ENCODE data around the gene GPR160. TPM values are rescaled to one million over a fixed set of nuclear protein-coding genes. Genes with fewer than 3 reads are reported as not detected.

GPR160 gene
- total and polyA plus RNA-seq, 4 donors: 0.99 to 7.2 (median 1.7) TPM

DNA sequence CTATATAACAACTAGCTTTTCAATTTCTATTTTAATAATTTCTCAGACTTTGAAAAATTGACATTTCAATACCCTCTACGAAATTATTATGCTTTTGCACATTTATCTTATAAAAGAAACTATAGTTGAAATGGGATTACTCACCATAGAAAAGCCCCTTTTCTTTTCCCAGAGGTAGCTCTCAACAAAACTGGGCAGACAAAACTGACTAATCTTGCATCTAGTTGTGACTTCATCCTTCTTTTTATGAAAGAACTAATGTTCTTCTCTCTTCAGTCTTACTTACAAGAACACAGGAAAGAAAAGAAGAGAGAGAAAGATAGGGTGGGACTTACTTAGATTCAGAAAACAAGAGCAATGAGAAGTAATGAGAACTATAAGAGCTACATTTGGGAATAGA is 61.0 kb downstream of the GPR160 start (continued):
- TF ChIP-seq, protein P1, sequence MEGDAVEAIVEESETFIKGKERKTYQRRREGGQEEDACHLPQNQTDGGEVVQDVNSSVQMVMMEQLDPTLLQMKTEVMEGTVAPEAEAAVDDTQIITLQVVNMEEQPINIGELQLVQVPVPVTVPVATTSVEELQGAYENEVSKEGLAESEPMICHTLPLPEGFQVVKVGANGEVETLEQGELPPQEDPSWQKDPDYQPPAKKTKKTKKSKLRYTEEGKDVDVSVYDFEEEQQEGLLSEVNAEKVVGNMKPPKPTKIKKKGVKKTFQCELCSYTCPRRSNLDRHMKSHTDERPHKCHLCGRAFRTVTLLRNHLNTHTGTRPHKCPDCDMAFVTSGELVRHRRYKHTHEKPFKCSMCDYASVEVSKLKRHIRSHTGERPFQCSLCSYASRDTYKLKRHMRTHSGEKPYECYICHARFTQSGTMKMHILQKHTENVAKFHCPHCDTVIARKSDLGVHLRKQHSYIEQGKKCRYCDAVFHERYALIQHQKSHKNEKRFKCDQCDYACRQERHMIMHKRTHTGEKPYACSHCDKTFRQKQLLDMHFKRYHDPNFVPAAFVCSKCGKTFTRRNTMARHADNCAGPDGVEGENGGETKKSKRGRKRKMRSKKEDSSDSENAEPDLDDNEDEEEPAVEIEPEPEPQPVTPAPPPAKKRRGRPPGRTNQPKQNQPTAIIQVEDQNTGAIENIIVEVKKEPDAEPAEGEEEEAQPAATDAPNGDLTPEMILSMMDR (IDR thresholded peaks at IDR 0.05; ENCODE audit: low read depth, low read length, missing input control): no peak
- TF ChIP-seq YY1 (IDR thresholded peaks at IDR 0.05) (no peak), HNF4A (conservative IDR thresholded peaks at IDR 0.05) (no peak), TAF1 (conservative IDR thresholded peaks at IDR 0.05) (no peak), EGR1 (IDR thresholded peaks at IDR 0.05; ENCODE audit: low read depth in 2 of 2) (no peak), JUND (IDR thresholded peaks at IDR 0.05) (no peak), GABPA (IDR thresholded peaks at IDR 0.05 in 1 of 2, conservative IDR thresholded peaks at IDR 0.05 in 1 of 2) (no peak), HNF4G (IDR thresholded peaks at IDR 0.05) (no peak), RAD21 (IDR thresholded peaks at IDR 0.05) (no peak)
- TF ChIP-seq, protein P2, sequence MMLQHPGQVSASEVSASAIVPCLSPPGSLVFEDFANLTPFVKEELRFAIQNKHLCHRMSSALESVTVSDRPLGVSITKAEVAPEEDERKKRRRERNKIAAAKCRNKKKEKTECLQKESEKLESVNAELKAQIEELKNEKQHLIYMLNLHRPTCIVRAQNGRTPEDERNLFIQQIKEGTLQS (IDR thresholded peaks at IDR 0.05): no peak

DNA sequence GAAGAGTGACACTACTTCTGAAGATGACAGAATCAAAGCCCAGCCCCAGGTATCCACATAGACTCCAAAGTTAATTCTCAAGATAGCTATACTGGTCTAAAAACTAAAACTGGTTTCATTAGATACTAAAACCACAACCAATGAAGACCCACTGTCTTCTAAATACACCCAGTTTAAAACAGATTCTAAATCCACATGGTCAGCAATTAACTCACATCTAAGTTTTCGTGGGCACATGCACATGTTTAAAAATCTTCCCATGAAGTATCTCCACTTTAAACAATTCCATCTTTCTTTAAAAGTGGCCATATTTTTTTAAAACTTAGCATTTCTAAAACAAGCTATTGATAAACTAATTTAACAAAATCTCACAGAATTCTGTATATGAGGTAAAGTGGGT is 63.1 kb downstream of the GPR160 start:
- TF ChIP-seq, protein P1 (IDR thresholded peaks at IDR 0.05; ENCODE audit: low read depth, low read length, missing input control): no peak
- TF ChIP-seq, protein P3, sequence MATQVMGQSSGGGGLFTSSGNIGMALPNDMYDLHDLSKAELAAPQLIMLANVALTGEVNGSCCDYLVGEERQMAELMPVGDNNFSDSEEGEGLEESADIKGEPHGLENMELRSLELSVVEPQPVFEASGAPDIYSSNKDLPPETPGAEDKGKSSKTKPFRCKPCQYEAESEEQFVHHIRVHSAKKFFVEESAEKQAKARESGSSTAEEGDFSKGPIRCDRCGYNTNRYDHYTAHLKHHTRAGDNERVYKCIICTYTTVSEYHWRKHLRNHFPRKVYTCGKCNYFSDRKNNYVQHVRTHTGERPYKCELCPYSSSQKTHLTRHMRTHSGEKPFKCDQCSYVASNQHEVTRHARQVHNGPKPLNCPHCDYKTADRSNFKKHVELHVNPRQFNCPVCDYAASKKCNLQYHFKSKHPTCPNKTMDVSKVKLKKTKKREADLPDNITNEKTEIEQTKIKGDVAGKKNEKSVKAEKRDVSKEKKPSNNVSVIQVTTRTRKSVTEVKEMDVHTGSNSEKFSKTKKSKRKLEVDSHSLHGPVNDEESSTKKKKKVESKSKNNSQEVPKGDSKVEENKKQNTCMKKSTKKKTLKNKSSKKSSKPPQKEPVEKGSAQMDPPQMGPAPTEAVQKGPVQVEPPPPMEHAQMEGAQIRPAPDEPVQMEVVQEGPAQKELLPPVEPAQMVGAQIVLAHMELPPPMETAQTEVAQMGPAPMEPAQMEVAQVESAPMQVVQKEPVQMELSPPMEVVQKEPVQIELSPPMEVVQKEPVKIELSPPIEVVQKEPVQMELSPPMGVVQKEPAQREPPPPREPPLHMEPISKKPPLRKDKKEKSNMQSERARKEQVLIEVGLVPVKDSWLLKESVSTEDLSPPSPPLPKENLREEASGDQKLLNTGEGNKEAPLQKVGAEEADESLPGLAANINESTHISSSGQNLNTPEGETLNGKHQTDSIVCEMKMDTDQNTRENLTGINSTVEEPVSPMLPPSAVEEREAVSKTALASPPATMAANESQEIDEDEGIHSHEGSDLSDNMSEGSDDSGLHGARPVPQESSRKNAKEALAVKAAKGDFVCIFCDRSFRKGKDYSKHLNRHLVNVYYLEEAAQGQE (IDR thresholded peaks at IDR 0.05): no peak
- TF ChIP-seq JUND (IDR thresholded peaks at IDR 0.05) (no peak), EGR1 (IDR thresholded peaks at IDR 0.05; ENCODE audit: low read depth in 2 of 2) (no peak), SP1 (IDR thresholded peaks at IDR 0.05) (no peak)
- Histone ChIP-seq H3K9ac (ENCODE audit: low read depth in 1 of 2, low read length in 2 of 2) (no peak overlapping the region), H3K27ac (ENCODE audit: low read depth in 1 of 2, low read length in 2 of 2) (no peak overlapping the region), H3K36me3 (ENCODE audit: control insufficient read depth in 4 of 4, insufficient read depth in 3 of 4, low read depth in 1 of 4, low read length in 3 of 4) (peaks cover 9 to 77% (median 42%) of the 10 kb centered on the region in 4 donors), H3K27me3 (ENCODE audit: control insufficient read depth in 4 of 4, insufficient read depth in 4 of 4, low read length in 3 of 4) (no peaks in the 10 kb centered on the region), H3K4me3 (ENCODE audit: low read depth in 1 of 3, low read length in 3 of 3) (no peak overlapping the region), H3K4me1 (ENCODE audit: control insufficient read depth in 4 of 4, insufficient read depth in 4 of 4, low read length in 3 of 4) (no peaks in the 10 kb centered on the region), H3K9me3 (ENCODE audit: control insufficient read depth in 4 of 4, low read length in 3 of 4) (no peaks in the 10 kb centered on the region)
- WGBS: 94% methylated on average over 1 of the region's 1 CpG
- DNase-seq (ENCODE audit: low spot score): no peak

DNA sequence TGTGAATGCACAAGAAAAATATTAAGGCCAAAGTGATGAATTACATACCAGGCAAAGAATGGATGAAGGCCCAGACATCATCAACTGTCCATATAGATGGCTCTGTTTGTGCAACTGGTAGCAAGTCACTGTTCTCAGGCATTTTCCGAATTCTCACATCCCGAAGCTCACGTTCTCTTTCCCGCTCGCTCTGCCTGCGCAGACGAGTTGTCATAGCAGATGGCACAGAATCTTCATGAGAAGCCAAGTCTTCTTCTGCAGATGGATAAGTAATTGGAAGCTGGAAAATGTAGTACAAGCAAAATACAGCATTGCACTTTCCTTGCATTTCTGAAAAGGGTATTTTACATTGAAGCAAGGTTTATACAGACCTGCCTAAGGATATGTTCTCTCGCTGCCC is 64.6 kb downstream of the GPR160 start:
- Histone ChIP-seq H3K4me3 (ENCODE audit: low read depth in 1 of 3, low read length in 3 of 3) (no peak overlapping the region), H3K4me1 (ENCODE audit: control insufficient read depth in 4 of 4, insufficient read depth in 4 of 4, low read length in 3 of 4) (no peaks in the 10 kb centered on the region), H3K27ac (ENCODE audit: low read depth in 1 of 2, low read length in 2 of 2) (no peak overlapping the region), H3K36me3 (ENCODE audit: control insufficient read depth in 4 of 4, insufficient read depth in 3 of 4, low read depth in 1 of 4, low read length in 3 of 4) (peaks cover 7 to 62% (median 34%) of the 10 kb centered on the region in 4 donors), H3K27me3 (ENCODE audit: control insufficient read depth in 4 of 4, insufficient read depth in 4 of 4, low read length in 3 of 4) (no peaks in the 10 kb centered on the region), H3K9me3 (ENCODE audit: control insufficient read depth in 4 of 4, low read length in 3 of 4) (no peaks in the 10 kb centered on the region), H3K9ac (ENCODE audit: low read depth in 1 of 2, low read length in 2 of 2) (no peak overlapping the region)
- no peak for DNase-seq (ENCODE audit: low spot score)
- 97% methylated on average over 8 of the region's 8 CpGs for WGBS
- TF ChIP-seq, protein P4, sequence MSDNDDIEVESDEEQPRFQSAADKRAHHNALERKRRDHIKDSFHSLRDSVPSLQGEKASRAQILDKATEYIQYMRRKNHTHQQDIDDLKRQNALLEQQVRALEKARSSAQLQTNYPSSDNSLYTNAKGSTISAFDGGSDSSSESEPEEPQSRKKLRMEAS (IDR thresholded peaks at IDR 0.05): no peak
- TF ChIP-seq RAD21 (IDR thresholded peaks at IDR 0.05): no peak
- no peak for TF ChIP-seq SP1 (IDR thresholded peaks at IDR 0.05)
- TF ChIP-seq EGR1 (IDR thresholded peaks at IDR 0.05; ENCODE audit: low read depth in 2 of 2): no peak
- no peak for TF ChIP-seq GABPA (IDR thresholded peaks at IDR 0.05 in 1 of 2, conservative IDR thresholded peaks at IDR 0.05 in 1 of 2)
- TF ChIP-seq, protein P5, sequence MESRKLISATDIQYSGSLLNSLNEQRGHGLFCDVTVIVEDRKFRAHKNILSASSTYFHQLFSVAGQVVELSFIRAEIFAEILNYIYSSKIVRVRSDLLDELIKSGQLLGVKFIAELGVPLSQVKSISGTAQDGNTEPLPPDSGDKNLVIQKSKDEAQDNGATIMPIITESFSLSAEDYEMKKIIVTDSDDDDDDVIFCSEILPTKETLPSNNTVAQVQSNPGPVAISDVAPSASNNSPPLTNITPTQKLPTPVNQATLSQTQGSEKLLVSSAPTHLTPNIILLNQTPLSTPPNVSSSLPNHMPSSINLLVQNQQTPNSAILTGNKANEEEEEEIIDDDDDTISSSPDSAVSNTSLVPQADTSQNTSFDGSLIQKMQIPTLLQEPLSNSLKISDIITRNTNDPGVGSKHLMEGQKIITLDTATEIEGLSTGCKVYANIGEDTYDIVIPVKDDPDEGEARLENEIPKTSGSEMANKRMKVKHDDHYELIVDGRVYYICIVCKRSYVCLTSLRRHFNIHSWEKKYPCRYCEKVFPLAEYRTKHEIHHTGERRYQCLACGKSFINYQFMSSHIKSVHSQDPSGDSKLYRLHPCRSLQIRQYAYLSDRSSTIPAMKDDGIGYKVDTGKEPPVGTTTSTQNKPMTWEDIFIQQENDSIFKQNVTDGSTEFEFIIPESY (IDR thresholded peaks at IDR 0.05): no peak
- TF ChIP-seq, protein P2 (IDR thresholded peaks at IDR 0.05): no peak
- TF ChIP-seq FOXA2 (IDR thresholded peaks at IDR 0.05): no peak
- no peak for TF ChIP-seq JUND (IDR thresholded peaks at IDR 0.05)
- TF ChIP-seq, protein P1 (IDR thresholded peaks at IDR 0.05; ENCODE audit: low read depth, low read length, missing input control): no peak
- no peak for TF ChIP-seq FOXA1 (IDR thresholded peaks at IDR 0.05)
- TF ChIP-seq TAF1 (conservative IDR thresholded peaks at IDR 0.05): no peak
- TF ChIP-seq HNF4A (conservative IDR thresholded peaks at IDR 0.05): no peak

Measured in liver (tissue), 9 donors.